ENCODE results near the gene WNT7A.

GRCh38 chr3:13881536-13882410, 1.9 kb upstream of the WNT7A start:
- no peak for TF ChIP-seq ZNF274 (IDR thresholded peaks at IDR 0.05; ENCODE audit: low read depth, low read length)
- no peak for TF ChIP-seq YY1 (IDR thresholded peaks at IDR 0.05; ENCODE audit: insufficient read depth, insufficient read length)
- no peak for TF ChIP-seq SUZ12 (IDR thresholded peaks at IDR 0.05; ENCODE audit: extremely low read depth, insufficient read depth, insufficient read length)

All from NT2/D1 (cell line).